Measurements from ENCODE around the gene MFN2.
"Not testable (repeated sequence)": the region's sequence is repeated elsewhere in the genome, so short reads cannot be mapped to it uniquely, and the experiment has no call there.

Gene MFN2

DNA sequence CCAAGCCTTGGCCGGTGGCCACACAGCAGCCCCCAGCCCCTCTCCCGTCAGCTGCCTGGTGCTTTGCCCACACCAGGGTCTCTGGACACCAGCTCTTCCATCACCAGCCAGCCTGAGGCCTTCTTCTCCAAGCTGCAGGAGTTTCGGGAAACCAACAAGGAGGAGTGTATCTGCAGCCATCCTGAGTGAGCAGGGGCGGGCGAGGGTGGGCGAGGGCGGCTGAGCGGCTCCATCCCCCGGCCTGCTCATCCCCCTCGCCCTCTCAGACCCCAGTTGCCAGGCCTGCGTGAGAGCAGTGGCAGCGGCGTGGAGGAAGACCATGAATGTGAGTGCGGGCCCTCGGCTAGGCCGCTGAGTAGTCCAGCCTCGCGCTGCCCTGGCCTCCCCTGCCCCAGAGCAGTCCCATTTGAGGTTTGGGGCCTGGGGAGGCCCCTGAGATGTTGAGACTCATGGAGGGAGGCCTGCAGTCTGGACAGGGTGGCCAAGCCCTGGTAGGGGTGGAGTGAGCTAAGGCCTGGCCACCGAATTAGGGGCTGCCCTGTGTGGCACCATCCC, 48.8 kb downstream of the MFN2 start:
- DNase-seq, result no peak

GRCh38 chr1:12029720-12030339, 49.6 kb downstream of the MFN2 start:
- DNase-seq, result no peak

DNA sequence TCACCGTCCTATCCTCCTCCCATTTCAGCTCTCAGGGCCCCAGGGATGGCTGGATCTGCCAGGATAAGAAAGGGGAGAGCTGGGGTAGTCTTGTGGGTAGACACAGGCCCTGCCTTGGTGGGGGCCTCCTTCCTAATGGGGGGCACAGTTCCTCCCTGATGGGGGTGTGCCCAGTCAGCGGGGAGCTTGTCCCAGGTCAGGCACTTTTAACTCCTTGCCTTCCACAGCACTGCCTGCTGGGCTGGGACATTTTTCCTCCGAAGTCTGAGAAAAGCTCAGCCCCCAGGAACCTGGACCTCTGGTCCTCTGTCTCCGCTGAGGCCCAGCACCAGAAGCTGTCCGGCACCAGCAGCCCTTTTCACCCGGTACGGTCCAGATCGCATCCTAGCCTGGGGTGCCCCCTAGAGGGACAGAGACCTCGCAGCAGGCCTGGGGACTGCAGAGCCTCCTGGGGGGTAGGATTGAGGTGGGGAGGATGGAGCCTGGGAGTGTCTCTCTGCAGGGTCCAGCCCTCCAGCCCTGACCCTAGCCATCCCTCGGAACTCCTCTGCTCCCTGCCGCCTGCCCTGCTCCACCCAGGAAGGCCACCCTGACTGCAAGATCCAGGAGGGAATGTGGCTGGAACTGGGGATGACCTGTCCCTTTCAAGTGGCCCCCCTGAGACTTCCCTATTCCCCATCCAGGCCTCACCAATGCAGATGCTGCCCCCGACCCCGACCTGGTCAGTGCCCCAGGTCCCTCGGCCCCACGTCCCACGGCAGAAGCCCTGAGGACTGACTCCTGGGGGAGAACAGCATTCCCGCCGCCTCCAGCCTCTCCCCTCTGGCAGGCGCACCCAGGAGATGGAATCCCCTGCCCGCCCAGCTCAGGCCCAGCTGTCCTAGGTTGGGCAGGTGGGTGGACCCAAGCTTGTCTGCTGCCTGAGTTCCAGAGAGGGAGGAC, 51.1 kb downstream of the MFN2 start:
- no peak for DNase-seq

DNA sequence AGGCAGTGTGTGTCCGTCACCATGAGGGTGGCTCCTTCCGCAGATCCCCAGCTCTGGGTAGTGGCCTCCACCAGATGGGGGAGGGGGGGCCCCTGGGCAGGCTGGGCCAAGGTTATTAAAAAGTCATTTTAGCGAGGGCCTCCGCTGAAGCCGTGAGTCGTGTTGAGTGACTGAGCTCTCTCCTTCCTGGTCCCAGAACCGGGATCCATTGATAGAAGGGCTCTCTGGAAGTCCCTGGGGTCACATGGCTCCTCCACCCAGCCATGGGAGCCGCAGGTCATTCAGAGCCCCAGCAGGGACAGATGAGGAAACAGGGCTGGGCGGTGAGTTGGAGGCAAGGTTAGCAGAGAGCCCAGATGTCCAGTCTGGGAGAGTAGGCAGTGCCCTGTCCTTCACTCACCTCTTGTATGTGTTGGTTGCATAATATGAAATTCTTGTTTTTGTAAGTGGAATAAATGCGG, 51.9 kb downstream of the MFN2 start:
- DNase-seq, result no peak

GRCh38 chr1:12033441-12033840, 53.2 kb downstream of the MFN2 start:
- not testable (repeated sequence) for DNase-seq

GRCh38 chr1:12034381-12034801, 54.1 kb downstream of the MFN2 start:
- no peak for DNase-seq

- DNase-seq, result no peak
Observed at GRCh38 chr1:12035312-12035711, 55.1 kb downstream of the MFN2 start.

DNA sequence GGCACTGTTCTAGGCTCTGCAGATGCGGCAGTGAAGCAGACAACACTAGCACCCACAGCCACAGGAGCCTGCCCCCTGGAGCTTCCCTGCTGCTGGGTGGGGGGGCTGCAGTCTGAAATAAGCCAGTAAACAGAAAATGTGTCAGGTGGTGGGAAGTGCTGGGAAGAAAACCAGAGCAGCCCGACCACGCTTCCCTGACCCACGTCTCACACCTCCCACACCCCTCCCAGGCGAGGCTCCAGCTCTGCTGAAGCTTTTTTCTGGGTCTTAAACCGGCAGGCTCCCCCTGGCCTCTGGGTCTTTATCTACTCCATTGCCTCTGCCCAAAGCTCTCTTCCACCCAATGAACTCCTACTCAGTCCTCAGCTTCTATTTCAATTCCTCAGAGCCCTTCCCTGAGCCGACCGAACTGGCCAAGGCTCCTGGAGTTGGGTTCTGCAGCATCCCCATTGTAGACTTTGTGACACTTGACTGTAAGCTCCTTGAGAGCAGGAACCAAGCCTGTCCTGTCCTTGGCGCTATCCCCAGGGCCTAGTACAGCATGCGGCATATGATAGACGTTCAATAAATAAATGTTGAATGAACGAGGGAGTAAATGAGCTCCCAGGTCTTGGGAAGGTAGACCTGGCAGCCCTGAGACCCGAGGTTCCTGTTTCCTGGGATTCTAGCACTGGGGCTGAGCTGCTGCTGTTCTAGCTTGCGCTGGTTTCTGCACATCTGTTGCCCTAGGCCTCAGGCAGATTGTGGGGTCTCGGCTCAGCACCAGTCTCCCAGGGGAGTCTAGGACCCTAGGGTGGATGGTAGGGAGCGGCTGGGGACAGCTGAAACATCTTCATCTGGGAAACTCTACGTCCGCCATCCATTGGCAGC, 57.5 kb downstream of the MFN2 start:
- no peak for DNase-seq

GRCh38 chr1:12038356-12039163, 58.3 kb downstream of the MFN2 start:
- no peak for DNase-seq

DNA sequence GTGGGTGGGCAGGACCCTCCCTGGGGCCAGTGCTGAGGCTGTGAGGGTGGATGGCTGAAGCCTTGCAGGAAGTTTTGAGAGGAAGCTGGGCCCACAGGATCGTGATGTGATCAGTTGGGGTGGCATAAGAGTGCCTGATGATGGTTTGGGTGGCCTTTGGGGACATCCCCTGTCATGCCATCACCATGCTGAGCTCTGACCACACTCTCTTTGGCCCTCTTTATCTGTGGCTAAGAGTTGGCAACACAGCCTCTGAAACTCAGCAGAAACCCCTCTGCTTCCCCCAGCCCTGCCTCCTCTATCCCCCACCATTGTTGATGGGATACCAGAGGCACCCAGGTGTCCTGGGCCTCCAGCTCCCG, 58.9 kb downstream of the MFN2 start:
- DNase-seq, result no peak

- DNase-seq, result not testable (repeated sequence)
Observed at GRCh38 chr1:12039824-12040456, 59.7 kb downstream of the MFN2 start.

DNA sequence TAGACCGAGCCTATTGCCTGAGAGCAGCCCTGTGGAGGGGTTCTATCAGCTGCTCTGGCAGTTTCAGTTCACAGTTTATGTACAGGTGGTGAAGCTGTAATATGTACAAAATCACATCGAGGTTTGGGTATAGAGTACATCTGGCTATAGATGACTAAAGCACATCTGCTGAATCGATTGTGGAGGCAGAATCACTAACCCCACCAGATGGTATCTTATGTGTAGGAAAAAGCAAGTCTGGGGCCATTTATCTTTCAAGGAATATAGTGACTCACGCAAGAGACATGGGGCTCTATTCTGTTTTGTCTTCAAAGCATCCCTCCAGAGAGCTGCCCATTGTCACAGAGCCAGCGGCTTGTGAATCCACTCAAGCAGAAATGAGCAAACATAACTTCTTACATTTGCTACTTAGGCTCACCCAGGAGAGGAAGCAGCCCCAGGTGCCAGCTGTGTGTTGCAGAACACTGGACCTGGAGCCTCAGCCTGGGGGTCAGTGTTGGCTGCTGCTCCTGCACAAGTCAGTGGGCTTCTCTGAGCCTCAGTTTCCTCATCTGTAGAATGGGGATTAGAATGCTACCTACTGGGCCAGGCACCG, 60.3 kb downstream of the MFN2 start:
- DNase-seq, result no peak

- not testable (repeated sequence) for DNase-seq
Observed at GRCh38 chr1:12044187-12044877, 64.1 kb downstream of the MFN2 start.

- DNase-seq, result no peak
Observed at GRCh38 chr1:12046749-12047119, 66.5 kb downstream of the MFN2 start.

GRCh38 chr1:12047120-12047876, 67.1 kb downstream of the MFN2 start:
- DNase-seq, result no peak

DNA sequence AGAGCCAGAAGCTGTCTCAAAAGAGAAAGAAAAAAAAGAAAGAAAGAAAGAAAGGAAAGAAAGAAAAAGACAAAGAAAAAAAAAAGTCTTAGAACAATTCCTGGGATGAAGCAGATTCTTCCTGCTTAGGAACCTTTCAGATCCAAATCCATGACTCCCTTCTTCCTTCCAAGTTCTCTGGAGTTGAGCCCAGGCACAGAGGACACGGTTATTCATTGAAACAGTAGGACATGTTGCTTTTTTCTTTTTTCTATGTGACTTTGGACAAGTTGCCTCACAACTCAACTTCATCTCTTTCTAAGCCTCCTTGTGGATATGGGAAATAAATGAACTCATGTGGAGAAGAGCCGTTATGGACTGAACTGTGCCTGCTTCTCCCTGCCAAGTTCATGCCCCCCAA, 68.1 kb downstream of the MFN2 start:
- DNase-seq, result no peak

GRCh38 chr1:12049616-12050015, 69.4 kb downstream of the MFN2 start:
- DNase-seq, result no peak

DNA sequence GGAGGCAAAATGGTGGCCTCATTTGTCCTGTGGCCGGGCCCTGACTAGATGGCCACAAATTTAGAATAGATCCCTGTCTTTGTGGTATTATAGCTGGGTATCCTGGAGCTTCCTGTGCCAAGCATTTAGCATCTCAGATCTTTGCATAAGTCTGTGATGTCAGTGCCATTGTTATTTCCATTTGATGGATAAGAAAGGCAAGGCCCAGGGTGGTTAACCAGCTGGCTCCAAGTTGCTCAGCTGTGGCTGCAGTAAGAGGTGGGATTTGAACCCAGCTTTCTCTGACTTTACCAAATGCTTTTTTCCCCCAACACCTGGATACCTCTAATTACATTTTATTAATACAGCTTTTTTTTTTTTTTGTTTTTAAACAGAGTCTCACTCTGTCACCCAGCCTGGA, 71.1 kb downstream of the MFN2 start:
- no peak for DNase-seq

- DNase-seq, result no peak
Observed at GRCh38 chr1:12052008-12052573, 71.8 kb downstream of the MFN2 start.

Measured in GDM1 (cell line).